Inflammatory macrophage treated with lipopolysaccharide for 4 hours (primary cell): ENCODE data around the gene POC1A.

ENCODE experiments used
- DNase-seq: peaks from one replicate; pipeline ENCODE4 v3.0.0-alpha.2; 2020

Gene POC1A

DNA sequence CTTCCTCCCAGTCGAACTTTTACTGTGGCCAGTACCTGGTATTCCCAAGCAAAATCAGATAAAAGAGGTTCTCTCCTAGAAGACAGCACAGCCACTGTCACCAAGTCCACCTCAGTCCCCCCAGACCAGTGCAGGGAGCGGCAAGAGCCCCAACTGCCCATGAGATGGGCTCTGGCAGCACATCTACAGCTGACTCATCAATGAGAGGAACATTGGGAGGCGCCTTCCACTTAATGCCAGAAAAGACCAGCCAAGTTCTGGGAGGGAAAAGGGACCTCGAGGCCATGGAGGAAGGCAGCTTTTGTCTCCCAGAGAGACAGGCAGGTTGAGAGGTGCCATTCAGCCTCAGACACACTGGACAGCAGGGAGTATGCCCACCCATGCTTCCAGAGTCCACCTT, 28.2 kb downstream of the POC1A start:
- DNase-seq: no peak

DNA sequence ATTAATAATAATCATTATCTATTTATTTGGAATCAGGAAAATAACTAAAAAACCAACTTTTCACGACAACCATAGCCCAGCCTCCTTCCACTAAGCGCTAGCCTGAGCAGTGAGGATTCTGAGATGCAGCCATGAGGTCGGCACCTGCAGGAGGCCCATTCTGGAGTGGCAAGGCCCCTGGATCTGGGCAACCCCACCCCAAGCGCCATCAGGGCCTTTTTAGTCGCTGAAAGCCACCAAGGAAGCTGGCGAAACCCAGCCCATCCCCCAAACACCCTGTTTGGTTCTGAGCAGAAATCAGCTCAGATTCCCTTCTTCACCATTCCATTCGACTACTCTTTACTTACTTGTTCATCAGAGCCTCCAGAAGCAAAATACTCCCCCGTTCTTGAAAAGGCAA, 29.5 kb downstream of the POC1A start:
- DNase-seq: no peak

DNA sequence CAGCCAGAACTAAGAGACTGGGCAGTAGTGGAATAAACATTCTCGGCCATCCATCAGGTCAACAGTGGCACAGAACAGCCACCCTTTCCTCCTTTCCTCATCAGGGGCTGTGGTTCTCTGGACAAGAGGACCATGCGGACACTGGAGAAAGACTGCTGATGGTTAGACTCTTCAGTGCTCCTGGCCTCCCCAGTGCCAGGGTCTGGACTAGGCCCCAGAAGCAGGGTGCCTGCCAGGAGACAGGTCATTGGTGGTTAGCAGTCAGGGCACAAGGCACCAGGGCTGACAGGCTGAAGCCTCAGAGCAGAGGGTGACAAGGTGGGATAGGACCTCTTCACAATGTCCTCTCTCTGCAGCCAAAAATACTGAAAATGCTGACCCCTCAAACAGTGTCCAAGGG, 30.1 kb downstream of the POC1A start:
- DNase-seq: no peak

DNA sequence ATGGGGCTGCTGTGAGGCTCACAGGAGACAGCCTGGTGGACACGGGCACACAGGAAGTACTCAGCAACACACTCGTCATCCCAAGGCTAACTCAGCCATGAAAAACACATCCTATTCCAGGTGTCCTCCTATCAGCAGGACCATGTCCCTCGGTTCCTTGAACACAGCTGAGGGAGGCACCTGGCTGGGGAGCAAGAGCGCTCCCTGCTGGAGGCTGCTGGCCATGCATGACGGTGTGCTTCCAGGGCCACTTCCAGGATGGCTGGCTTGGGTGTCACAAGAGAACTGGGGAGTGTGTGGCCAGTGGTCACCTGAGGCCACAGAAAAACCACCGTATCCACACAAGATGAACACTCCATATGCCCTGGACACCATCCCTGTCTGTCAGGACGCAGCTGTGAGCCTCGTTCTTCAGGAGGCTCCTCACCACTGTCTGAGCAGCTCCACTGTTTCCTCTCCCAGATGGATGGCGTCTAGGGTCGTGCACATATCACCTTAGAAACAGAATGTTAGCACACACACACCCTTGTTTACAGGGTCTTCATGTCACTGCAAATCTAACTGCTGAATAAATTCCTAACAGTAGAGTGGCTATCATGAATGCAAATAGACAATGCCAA, 31.0 kb downstream of the POC1A start:
- DNase-seq: peak; percentile 65

DNA sequence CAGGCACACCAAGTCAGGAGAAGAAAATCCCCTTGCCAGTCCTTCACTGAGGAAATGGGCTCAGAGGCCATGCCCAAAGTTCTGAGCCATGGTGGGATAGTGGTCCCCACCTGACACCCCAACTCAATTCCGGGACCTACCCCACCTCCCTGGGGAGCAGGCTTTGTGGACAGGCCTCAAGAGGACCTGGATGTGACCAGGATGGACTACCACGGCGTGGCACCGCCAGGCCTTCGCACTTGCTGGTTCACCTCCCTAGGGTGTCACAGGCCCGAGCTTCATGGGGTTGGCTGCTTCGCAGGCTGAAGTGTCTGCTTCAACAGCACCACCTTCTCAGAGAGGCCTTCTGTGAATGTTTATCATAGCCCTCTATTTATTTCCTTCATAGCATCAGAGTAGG, 31.7 kb downstream of the POC1A start:
- DNase-seq: no peak

DNA sequence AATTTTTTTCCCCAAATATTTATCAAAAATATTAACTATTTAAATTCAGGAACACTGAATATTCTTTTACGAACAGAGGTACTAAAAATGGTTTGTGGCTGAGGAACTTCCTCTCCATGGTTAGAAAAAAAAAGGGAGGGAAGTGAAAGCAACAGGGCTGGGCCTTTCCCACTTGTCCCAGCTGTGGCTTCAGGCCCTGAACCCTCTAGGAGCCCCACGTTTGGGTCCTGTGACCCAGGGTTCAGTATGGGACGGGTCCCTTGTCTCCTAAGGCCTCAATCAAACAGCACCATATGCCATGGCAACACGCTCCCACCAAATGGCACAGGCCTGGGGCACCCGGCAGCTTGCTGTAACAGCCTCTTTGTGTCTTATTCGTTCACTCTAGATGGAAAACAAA, 32.4 kb downstream of the POC1A start:
- DNase-seq: peak; percentile 78

DNA sequence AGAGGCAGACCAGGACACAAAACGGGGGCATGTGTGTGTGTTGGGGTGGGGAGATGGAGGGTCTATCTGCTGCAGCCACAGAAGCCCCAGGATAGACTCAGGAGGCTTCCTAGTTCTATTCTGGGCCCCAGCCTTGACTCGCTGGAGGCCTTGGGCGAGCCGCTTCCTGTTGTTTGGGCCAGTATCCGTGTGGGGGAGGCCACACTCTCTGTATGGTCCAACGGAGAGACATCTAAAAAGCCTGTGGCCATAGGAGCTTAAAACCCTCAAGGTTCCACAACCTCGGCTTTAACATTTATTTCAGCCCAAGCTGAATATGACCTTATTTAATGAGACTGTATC, 32.8 kb downstream of the POC1A start:
- DNase-seq: peak; percentile 69

DNA sequence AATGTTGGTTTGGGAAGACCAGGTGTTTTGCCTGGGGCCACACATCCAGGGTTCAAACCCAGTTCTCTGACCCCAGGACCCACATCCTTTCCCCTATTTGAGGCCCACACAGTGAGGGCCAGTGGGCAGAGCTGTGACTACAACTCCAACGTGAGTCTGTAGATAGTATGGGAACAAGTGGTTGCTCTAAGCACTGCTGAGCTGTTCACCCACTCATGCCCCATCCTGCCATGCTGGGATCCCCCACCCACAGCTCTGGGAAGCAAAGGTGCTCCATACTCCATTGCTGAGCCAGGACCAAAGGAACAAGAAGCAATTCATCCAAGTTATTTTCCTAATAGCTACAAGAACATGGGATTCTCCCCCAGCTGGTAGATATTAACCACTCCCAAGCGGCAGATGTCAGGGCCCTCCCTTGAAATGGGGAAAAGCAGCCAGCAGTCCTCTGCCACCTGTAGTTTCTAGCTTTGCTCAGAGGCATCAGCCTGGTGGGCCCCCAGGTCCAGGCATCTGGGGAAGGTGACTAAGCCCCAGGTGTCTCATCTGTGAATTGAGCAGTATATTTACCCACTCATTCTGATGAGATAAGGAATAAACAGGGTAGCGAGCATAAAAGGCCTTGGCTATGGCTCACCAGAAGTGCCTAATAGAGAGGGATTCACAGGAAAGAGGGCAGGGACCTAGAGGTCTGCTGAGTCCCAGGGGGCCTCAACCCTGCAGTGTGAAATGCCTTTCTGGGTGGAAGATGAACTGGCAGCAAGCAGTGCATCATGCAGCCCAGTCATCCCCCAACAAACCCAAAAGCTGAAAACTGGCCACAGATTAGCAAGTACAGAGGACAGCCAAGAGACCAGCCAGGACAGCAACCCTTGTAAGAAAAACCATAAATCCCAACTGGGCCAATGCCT, 33.4 kb downstream of the POC1A start:
- DNase-seq: no peak

DNA sequence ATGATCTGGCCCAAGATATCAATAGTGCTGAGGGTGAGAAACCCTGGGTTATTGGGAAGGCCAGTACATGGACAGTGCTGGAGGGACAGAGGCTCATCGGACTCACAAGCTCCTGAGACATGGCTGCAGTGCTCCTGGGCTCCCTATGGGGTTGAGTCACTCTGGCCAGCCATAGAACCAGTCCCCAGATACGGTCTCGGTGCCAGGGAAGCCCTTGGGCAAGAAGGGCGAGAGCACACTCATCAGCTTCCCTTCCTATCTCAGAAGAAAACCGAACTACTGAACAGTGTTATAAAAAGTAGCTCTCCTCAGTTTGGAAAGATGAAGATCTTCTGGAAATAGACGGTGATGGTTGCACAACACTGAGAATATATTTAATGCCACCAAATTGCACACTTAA, 34.4 kb downstream of the POC1A start:
- DNase-seq: peak; percentile 64

DNA sequence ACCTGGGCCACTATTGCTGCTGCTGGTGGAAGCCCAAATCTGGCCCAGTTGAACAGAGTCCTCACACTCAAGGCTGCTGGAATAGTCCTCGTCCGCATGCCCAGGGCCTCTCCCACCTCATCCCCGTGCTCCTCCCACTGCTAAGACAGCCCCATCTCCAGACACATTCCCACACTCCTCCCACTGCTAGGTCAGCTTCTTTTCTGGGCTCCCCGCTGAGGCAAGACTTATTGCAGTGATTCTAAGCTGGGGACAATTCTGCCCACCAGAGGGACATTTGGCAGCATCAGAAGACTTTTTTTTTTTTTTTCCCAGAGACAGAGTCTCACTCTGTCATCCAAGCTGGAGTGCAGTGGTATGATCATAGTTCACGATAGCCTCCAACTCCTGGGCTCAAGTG, 35.1 kb downstream of the POC1A start:
- peak; percentile 43 for DNase-seq

DNA sequence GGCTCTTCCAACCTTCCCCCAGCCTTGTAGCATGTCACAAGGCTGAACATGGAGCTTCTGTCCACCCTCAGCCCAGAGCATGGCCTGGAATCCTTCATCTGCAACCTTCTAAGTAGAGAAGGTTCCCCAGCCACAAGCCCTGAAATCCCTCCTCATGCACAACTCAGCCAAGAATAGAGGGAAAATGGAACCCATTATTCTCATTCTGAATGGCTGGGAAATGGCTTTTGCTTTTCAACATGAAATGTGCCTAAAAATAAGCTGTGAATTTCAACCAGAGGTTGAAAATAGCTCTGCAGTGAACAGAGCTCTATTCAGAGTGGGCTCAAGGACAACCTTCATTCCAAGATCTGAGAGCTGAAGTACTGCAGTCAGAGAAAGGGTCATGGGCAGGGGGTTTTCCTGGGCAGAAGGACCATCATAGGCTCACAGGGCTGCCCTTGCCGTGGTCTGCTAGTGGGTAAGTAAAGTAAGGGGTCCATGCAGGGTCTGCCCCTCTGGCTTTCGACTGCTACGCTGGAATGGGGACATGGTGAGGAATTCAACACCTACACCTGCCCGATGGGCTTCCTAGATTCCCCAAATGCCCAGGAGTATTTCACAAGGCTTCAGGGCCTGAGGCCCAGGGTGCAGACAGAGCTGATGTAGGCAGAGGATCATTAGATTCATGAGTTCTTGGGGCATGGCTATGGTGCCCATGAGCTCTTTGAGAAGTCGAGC, 35.9 kb downstream of the POC1A start:
- DNase-seq: no peak

DNA sequence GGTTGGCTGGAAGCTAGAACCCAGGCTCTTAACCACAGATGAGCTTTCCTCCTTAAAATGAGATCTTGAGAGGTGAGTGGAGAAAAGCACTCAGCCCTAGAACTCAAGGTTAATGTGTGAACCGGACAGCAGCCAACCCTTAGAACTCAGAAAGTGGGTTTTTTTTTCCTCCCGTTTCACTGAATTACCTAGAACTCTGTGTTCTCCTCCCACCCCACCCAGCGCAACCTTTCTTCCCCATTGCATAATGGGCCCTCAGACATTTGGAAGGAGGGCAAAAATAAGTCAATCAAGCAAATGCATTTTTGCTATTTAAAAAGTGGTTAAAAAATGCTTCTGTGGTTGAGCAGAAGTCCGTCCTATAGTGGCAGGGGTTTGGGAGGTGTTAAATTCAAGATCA, 36.7 kb downstream of the POC1A start:
- no peak for DNase-seq

DNA sequence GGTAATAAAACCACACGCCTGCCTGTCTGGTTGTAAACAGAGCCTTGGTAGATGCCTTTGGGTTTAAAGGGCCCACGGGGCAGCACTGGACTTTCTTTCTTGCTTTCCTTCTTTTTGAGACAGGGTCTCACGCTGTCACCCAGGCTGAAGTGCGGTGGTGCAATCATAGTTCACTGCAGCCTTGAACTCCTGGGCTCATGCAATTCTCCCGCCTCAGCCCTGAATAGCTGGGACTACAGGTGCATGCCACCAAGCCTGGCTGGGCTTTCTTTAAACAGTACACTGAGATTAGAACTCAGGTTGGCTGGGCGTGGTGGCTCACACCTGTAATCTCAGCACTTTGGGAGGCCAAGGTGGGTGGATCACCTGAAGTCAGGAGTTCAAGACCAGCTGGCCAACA, 42.2 kb downstream of the POC1A start:
- no peak for DNase-seq

DNA sequence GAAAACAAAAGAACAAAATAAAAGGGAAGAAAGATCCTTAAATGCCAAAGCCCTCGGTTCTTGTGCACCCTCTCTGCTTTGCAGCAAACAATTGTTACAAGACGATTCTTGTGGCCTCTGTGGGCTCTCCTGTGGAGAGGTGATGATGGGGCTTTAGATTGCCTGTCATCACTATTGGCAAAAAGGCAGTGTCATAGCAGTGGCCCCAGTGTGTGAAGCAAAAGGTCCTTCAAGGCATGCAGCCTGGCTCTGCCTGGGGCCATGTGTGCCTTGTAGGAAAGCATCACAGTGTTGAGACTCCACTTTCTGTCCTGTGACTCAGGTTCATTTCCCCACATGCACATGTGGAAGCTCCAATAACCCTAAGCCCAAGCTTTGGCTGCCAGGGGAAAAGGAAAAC, 43.7 kb downstream of the POC1A start:
- DNase-seq: no peak

DNA sequence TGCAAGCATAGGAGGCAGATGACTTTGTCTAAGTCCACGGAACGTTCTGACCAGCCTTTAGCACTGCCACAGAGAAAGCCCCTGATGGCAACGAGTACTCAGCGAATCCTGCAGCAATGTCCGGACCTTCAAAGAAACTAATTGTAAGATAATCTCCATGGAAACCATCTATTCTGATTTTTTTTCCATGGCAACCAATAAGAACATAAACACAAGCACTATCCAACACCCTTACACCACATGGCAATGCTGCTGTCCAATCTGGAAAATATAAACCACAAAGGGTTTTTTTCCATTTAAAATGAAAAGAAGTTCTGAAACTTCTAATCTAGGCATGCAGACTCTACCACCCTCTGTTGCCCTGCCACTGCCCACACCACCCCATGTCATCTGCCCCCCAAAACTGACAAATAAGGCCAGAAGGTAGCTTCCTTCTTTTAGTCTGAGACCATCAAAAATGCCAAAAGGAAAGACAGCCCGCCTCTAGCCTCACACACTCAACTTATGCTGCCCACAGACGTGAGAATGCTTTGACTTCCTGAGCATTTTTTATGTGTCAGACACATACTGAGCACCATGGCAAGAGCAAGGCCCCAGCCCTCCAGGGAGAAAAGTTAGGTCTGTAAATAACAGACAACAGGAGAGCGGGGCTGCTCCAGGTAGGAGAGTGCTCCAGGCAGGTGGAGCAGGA, 44.5 kb downstream of the POC1A start:
- DNase-seq: no peak

DNA sequence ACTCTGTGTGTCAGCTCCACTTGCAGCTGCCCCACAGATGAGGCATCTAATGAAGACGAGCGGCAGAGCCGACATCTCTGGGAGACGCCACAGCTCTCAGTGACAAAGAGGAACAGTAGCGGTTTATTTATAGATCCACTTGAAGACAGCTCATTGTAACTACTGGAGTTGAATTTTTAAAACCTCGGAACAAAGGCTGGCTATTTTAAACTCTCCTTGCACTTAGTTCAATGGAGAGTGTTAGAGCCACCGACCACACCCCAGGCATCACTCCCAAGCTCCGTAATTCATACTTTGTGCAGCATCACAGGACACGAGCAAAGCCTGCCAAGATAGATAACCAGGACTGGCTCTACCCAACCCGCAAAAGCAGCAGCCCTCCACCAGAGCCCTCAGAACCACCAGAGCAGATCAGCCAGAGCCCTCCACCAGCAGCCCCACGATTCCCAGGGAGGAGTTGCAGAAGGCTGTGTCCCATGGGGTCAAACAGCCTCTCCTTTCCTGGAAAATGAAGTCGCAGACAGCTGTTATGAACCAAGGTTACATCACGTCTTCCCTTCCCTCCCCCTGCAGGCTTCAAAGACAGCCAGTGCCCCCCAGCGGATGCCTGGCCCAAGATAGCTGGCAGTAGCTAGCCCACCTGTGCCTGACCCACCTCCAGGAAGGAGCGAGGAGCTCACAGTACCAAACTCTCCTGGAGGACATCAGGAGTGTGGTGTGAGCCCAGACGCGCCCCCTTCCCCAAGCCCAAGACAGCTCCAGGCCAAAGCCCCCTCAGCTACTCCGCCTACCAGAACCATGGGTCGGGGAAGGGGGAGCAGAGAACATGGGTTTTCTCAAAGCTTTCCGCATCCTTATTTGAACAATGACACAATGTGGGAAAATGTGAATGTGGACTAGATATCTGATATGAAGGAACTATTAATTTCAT, 45.7 kb downstream of the POC1A start:
- DNase-seq: no peak

DNA sequence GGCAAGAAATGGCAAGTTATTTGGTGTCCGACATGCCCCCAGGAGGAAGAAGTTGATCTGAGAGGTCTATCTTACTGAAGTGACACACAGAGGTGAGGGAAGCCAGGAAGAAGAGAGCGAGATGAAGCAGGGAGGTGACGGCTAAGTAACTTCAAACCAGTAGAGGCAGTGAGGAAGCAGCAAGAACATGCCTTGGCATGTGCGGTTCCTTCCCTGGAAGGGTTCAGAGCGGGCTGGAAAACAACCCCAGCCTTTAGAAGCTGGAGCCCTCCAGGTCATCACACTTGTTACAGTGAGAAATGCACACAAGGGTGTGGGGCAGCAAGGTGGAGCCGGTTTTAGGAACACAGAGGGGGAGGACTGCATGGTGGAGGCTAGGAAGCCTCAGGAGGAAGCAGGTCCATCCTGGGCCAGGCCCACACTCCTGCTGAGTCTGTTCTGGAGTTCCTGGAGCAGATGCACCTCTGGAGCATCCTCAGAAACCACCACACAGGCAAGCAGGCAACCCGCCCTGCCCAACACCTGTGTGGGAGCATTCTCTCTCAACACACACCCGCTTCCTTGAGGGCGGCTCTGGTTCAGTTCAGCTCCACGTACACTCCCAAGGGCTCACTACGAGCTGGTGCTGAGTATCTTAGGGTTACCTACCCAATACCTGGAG, 47.1 kb downstream of the POC1A start:
- DNase-seq: no peak

DNA sequence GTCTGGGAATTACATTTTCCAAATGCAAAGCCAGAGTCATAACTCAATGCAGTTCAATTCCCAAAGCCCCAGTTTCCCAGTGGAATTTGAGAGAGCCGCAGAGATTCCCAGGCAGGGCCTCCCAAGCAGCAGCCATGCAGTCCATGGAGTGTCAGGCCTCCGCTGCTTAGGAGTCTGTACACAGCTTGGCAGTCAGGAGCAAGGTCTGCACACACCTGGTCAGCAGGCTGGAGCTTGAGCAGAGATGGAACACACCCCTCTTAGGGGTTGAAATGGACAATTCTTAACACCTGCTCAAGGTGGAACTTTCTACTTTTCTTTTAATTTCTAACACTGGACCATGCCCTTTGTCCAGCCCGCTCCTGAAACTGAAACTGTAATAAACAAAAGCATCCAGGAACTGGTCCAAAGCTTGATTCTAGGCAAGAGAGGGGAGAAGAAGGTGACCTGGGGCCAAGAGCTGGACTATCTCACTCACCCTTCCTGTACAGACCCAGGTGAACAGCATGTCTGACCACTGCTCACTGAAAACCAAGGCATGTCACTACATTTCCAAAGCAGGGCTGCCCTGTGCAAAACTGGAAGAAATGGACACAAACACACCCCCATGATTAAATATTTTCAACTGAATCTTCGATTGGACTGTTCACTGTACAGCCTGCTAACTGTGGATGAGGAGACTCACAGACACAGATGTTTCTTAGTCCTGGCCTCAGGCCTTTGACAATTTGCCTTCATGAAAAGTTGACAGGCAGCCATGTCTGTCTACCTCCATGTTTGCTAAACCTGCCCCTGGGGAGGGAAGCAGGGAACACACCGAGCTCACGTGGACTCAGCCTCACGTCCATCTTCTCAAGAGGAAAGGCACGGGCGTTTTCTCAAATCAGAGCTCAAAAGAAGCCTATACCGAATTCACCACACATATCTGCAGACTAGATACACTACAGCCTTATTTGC, 49.3 kb downstream of the POC1A start:
- DNase-seq: no peak

DNA sequence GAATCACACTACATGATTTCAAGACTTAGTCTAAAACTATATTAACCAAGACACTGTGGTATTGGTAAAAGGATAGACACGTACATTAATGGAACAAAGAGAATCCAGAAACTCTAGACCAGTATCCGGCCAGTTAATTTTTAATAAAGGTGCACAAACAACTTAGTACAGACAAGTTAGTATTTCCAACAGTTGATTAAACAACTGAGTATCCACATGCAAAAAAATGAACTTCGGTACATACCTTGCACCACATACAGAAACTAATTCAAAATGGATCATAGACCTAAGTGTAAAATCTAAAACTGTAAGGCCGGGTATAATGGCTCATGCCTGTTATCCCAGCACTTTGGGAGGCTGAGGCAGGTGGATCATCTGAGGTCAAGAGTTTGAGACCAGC, 51.3 kb downstream of the POC1A start:
- no peak for DNase-seq

DNA sequence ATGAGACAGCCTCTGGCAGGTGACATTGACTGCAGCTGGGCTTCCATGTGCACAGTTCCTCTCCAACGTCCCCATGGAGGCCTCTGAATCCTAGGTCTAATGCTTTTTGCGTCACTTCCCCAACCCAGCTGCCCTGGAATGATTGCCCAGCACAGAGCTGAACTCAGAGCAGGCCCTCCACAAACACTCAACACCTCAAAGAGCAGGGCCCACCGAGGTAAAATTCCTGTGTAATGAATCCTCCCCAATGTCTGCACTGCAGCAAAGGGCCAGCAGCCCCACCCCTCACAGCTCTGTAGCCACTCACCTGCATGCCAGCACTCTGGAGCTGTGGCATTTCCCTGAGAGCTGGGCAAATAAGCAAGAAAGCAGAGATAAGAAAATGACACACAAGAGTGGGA, 55.2 kb downstream of the POC1A start:
- no peak for DNase-seq
